ENCODE results near the gene HIC2.
"Not testable (repeated sequence)": the region's sequence is repeated elsewhere in the genome, so short reads cannot be mapped to it uniquely, and the experiment has no call there.

HIC2 gene

GRCh38 chr22:21493789-21494782 lies 76.9 kb downstream of the HIC2 start:
- not testable (repeated sequence) for H3K4me2 ChIP-seq, H3K4me1 ChIP-seq, H3K27ac ChIP-seq, H4K20me1 ChIP-seq, H3K9me3 ChIP-seq, H3K36me3 ChIP-seq, H3K27me3 ChIP-seq, H3K4me3 ChIP-seq, H3K9ac ChIP-seq

- not testable (repeated sequence) for H3K27me3 ChIP-seq, H3K9ac ChIP-seq, H3K4me3 ChIP-seq, H3K9me3 ChIP-seq, H3K4me1 ChIP-seq, H3K4me2 ChIP-seq, H4K20me1 ChIP-seq, H3K27ac ChIP-seq, H3K36me3 ChIP-seq
Observed at GRCh38 chr22:21497984-21498383, 80.8 kb downstream of the HIC2 start.

GRCh38 chr22:21498489-21498888 lies 81.3 kb downstream of the HIC2 start:
- not testable (repeated sequence) for H3K9me3 ChIP-seq, H4K20me1 ChIP-seq, H3K27me3 ChIP-seq, H3K4me3 ChIP-seq, H3K27ac ChIP-seq, H3K9ac ChIP-seq, H3K4me1 ChIP-seq, H3K36me3 ChIP-seq, H3K4me2 ChIP-seq

- not testable (repeated sequence) for H3K4me1 ChIP-seq, H3K9ac ChIP-seq, H3K27ac ChIP-seq, H4K20me1 ChIP-seq, H3K27me3 ChIP-seq, H3K9me3 ChIP-seq, H3K4me3 ChIP-seq, H3K36me3 ChIP-seq, H3K4me2 ChIP-seq
Observed at GRCh38 chr22:21499623-21500506, 82.7 kb downstream of the HIC2 start.

All from BLaER1 (cell line).